Measurements from ENCODE around the gene RUVBL1. TPM values are rescaled to one million over a fixed set of nuclear protein-coding genes. Genes with fewer than 3 reads are reported as not detected.
A peak's percentile ranks its signal among the peaks of the same experiment; 100 is the strongest.

Gene RUVBL1
- total and polyA plus RNA-seq, 8 donors: 3.5 to 26.4 (median 13.4) TPM; not detected in 1

GRCh38 chr3:128122013-128122412 is 1.6 kb downstream of the RUVBL1 start:
- intact Hi-C loops (cut with DNase I; ENCODE audit: low total_unique reads): no loop called here
- peaks cover 0 to 19% (median 14%) of the 10 kb centered on the region in 4 donors for H3K36me3 ChIP-seq

DNA sequence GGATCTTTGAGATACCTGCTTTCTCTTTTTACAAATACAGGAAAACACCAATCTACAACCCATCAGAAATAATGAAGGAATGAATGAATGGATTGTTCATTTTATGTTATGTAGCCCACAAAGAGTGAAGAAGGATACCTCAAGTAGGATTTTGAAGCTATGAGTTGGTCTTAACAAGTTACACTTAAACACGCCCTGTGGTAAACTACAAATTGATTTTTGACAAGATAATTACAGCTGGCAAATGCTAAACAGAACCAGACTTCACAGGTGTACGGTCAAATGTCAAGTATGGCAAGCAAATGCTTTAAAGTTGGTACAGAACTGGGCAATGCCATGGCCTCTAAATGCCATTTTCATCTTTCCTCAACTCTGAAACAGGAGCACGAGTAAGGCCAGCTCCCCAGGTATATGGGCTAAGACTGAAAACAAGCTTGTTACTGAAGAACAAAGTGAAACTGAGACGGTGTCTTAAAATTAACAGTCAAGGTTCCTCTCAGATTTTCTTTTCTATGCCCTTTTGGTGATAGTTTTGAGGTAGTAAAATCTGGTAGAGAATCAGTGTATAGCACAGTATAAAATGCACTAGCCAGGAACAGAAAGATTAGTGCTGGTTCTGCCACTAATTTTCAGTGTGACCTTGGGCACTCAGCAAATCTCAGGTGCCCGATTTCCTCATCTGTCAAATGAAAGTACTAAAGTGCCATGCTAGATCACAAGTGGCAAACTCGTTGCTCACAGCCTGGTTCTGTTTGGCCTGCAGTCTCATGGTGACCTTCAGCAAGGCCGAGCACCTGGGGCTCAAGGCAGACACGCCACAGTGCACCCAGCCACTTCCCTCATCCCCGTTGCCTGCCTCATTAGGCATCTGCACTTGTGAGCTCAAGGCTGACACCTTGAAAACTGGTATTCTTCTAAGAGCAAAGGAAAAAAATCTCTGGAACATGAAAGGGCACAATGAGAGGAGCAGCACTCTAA is 9.5 kb downstream of the RUVBL1 start:
- intact Hi-C loops (cut with DNase I; ENCODE audit: low total_unique reads): no loop called here
- Histone ChIP-seq H3K27ac (no peak overlapping the region), H3K27me3 (no peaks in the 10 kb centered on the region), H3K36me3 (peaks cover 6 to 70% (median 68%) of the 10 kb centered on the region in 4 donors), H3K4me3 (no peak overlapping the region), H3K9me3 (no peaks in the 10 kb centered on the region), H3K4me1 (peaks cover 0 to 21% (median 0%) of the 10 kb centered on the region in 4 donors)
- WGBS, 5 donors: 67 to 82% (median 79%) methylated on average over 9 of the region's 9 CpGs
- TF ChIP-seq POLR2AphosphoS5 (IDR thresholded peaks at IDR 0.05) (no peak), POLR2A (IDR thresholded peaks at IDR 0.05) (no peak), EP300 (IDR thresholded peaks at IDR 0.05) (no peak)
- TF ChIP-seq, protein P1, sequence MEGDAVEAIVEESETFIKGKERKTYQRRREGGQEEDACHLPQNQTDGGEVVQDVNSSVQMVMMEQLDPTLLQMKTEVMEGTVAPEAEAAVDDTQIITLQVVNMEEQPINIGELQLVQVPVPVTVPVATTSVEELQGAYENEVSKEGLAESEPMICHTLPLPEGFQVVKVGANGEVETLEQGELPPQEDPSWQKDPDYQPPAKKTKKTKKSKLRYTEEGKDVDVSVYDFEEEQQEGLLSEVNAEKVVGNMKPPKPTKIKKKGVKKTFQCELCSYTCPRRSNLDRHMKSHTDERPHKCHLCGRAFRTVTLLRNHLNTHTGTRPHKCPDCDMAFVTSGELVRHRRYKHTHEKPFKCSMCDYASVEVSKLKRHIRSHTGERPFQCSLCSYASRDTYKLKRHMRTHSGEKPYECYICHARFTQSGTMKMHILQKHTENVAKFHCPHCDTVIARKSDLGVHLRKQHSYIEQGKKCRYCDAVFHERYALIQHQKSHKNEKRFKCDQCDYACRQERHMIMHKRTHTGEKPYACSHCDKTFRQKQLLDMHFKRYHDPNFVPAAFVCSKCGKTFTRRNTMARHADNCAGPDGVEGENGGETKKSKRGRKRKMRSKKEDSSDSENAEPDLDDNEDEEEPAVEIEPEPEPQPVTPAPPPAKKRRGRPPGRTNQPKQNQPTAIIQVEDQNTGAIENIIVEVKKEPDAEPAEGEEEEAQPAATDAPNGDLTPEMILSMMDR (IDR thresholded peaks at IDR 0.05): no peak
- no peak for DNase-seq

More at GRCh38 chr3:128122013-128122412, 1.6 kb downstream of the RUVBL1 start:
- TF ChIP-seq EP300 (IDR thresholded peaks at IDR 0.05): no peak
- TF ChIP-seq, protein P1 (IDR thresholded peaks at IDR 0.05): no peak
- no peak for TF ChIP-seq POLR2A (IDR thresholded peaks at IDR 0.05)
- TF ChIP-seq POLR2AphosphoS5 (IDR thresholded peaks at IDR 0.05): no peak
- Histone ChIP-seq H3K27ac (no peak overlapping the region), H3K9me3 (no peaks in the 10 kb centered on the region), H3K4me1 (peaks cover 10 to 23% (median 17%) of the 10 kb centered on the region in 4 donors), H3K4me3 (no peak overlapping the region), H3K27me3 (no peaks in the 10 kb centered on the region)
- no peak for DNase-seq
- WGBS, 5 donors: 85 to 100% (median 97%) methylated on average over 1 of the region's 1 CpG

GRCh38 chr3:128112357-128112968 is 11.1 kb downstream of the RUVBL1 start:
- intact Hi-C loops (cut with DNase I; ENCODE audit: low total_unique reads): no loop called here
- no peak for TF ChIP-seq POLR2A (IDR thresholded peaks at IDR 0.05)
- TF ChIP-seq, protein P1 (IDR thresholded peaks at IDR 0.05): no peak
- TF ChIP-seq EP300 (IDR thresholded peaks at IDR 0.05): no peak
- TF ChIP-seq POLR2AphosphoS5 (IDR thresholded peaks at IDR 0.05): no peak
- H3K4me1 ChIP-seq: peaks cover 0 to 28% (median 0%) of the 10 kb centered on the region in 4 donors
- no peak overlapping the region for H3K4me3 ChIP-seq
- WGBS, 5 donors: 71 to 88% (median 78%) methylated on average over 7 of the region's 7 CpGs
- H3K27ac ChIP-seq: peak overlapping the region in 2 of 5 donors; percentile 4 to 31
- H3K36me3 ChIP-seq: peaks cover 10 to 68% (median 65%) of the 10 kb centered on the region in 4 donors
- no peak for DNase-seq
- H3K27me3 ChIP-seq: no peaks in the 10 kb centered on the region
- no peaks in the 10 kb centered on the region for H3K9me3 ChIP-seq

DNA sequence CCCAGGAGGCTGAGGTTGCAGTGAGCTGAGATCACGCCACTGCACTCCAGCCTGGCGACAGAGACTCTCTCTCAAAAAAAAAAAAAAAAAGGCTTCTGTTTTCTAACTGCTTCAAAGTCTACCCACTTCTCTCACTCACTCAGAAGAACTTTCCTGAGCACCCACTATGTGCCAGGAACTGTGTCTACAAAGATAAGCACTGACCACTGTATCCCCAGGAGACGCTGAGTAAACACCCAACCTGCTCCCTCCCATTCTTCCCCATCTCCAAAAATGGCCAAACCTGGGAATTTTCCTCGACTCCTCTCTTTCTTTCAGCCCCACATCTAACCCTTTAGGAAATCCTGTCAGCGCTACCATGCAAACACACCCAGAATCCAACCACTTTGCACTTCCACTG is 12.5 kb downstream of the RUVBL1 start:
- 89 to 99% (median 92%) methylated on average over 5 of the region's 5 CpGs for WGBS, 5 donors
- H3K36me3 ChIP-seq: peaks cover 10 to 65% (median 56%) of the 10 kb centered on the region in 4 donors
- H3K27ac ChIP-seq: no peak overlapping the region
- no peak overlapping the region for H3K4me3 ChIP-seq
- H3K9me3 ChIP-seq: no peaks in the 10 kb centered on the region
- H3K27me3 ChIP-seq: no peaks in the 10 kb centered on the region
- TF ChIP-seq EP300 (IDR thresholded peaks at IDR 0.05): no peak
- TF ChIP-seq, protein P1 (IDR thresholded peaks at IDR 0.05): no peak
- TF ChIP-seq POLR2AphosphoS5 (IDR thresholded peaks at IDR 0.05): no peak
- no peak for TF ChIP-seq POLR2A (IDR thresholded peaks at IDR 0.05)
- DNase-seq: no peak
- intact Hi-C loops (cut with DNase I; ENCODE audit: low total_unique reads): no loop called here
- H3K4me1 ChIP-seq: peaks cover 0 to 28% (median 0%) of the 10 kb centered on the region in 4 donors

All from stomach (tissue), 9 donors.